GM12892 (cell line): ENCODE measurements around the gene RARG.

Experiments used
- POLR2A ChIP-seq: IDR thresholded peaks from 2 replicates; pipeline ENCODE4 v1.6.1; 2011; ENCODE audit warnings: low read depth, low read length, control low read depth
- POLR2AphosphoS5 ChIP-seq: IDR thresholded peaks from 2 replicates; pipeline ENCODE4 v1.6.1; 2011; ENCODE audit warnings: low read depth, low read length, control low read depth

DNA sequence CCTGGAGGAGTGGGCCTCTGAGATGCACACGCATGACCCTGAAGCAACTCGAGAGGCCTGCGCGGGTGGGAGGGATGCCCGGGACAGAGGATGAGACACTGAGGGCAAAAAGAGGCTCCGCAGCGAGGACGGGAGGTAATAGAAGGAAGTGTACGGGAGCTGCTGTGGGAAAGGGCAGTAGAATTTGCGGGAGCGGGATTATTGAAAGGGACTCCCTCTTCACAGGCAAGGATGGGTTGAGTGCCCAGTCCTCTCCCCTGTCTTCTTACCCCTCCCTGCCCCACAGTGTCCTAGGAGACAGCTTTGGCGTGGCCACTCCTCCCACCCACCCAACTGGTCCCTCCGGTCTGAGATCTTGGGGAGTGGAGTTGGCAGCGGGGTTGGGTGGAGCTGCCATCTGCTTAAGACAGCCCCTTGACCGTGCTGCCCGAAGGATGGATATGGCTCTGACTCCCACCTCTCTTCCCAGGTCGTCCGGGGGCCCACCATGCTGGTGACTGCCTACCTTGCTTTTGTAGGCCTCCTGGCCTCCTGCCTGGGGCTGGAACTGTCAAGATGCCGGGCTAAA is 20.4 kb upstream of the RARG start:
- TF ChIP-seq POLR2A, result no peak
- TF ChIP-seq POLR2AphosphoS5, result no peak
